ENCODE results near the gene PDE9A. TPM values are rescaled to one million over a fixed set of nuclear protein-coding genes. Genes with fewer than 3 reads are reported as not detected.
A peak's percentile ranks its signal among the peaks of the same experiment; 100 is the strongest.
"Not testable (repeated sequence)": the region's sequence is repeated elsewhere in the genome, so short reads cannot be mapped to it uniquely, and the experiment has no call there.

The PDE9A gene
- total RNA-seq, 1 donor from 2014 or later, result 31.4 TPM

DNA sequence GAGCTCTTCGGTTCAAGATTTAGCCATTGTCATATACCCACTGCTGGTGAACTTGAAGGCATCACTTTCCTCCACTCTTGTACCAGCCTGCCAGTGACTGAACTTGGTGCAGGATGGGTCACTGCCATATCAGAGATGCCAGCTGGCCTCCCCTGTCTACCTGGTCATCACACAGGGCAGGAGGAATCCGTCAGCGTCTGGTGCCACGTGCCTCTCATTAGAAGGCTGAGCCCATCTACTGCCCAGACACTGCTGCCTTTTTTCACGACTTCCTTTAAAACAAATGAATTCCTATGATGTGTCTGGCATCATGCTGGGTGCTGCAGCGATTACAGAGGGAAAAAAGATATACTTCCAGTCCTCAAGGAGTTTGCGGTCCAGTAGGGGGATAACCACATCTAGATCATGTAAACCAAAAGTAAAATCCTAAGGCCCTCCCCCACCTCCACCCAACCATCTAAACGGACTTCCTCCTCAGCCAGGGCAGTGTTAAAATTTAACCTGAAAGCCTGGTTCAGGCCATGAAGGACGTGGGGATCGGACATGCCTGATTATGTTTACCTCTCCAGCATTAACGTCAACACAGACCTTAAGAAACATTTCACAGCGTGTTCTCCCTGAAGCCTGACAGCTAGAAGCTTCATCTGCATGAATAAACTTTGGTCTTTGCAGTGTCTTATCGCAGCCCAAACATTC lies 29.2 kb upstream of the PDE9A start:
- peaks cover 27% of the 10 kb centered on the region for H3K27me3 Mint-ChIP-seq (ENCODE audit: low read depth)
- H3K27ac Mint-ChIP-seq (ENCODE audit: unreplicated experiment), result peak overlapping the region; percentile 12
- peaks cover 21% of the 10 kb centered on the region for H3K4me1 Mint-ChIP-seq
- H3K36me3 Mint-ChIP-seq (ENCODE audit: low read depth), result no peaks in the 10 kb centered on the region
- H3K4me3 Mint-ChIP-seq, result no peak overlapping the region
- no peak for DNase-seq (ENCODE audit: low read depth, low spot score)
- no peaks in the 10 kb centered on the region for H3K9me3 Mint-ChIP-seq
- TF ChIP-seq, protein P1, sequence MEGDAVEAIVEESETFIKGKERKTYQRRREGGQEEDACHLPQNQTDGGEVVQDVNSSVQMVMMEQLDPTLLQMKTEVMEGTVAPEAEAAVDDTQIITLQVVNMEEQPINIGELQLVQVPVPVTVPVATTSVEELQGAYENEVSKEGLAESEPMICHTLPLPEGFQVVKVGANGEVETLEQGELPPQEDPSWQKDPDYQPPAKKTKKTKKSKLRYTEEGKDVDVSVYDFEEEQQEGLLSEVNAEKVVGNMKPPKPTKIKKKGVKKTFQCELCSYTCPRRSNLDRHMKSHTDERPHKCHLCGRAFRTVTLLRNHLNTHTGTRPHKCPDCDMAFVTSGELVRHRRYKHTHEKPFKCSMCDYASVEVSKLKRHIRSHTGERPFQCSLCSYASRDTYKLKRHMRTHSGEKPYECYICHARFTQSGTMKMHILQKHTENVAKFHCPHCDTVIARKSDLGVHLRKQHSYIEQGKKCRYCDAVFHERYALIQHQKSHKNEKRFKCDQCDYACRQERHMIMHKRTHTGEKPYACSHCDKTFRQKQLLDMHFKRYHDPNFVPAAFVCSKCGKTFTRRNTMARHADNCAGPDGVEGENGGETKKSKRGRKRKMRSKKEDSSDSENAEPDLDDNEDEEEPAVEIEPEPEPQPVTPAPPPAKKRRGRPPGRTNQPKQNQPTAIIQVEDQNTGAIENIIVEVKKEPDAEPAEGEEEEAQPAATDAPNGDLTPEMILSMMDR (conservative IDR thresholded peaks at IDR 0.05), result no peak

DNA sequence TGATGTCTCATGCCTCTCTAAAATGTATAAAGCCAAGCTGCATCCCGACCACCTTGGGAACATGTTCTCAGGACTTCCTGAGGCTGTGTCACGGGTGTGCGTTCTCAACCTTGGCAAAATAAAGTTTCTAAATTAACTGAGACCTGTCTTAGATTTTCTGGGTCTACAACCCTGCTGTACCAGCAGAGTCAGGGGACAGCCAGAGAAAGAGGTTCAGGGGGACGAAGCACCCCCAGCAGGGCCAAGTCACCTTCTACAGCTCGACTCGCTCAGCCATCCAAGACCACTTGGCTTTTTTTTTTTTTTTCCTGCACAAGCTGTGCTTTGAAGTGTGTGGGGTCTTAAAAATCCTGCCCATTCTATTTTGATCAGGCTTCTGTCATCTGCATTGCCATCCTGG lies 28.5 kb upstream of the PDE9A start:
- Mint-ChIP-seq H3K4me3 (no peak overlapping the region), H3K4me1 (peaks cover 18% of the 10 kb centered on the region), H3K27me3 (ENCODE audit: low read depth) (peaks cover 25% of the 10 kb centered on the region), H3K9me3 (no peaks in the 10 kb centered on the region), H3K27ac (ENCODE audit: unreplicated experiment) (no peak overlapping the region), H3K36me3 (ENCODE audit: low read depth) (no peaks in the 10 kb centered on the region)
- TF ChIP-seq, protein P1 (conservative IDR thresholded peaks at IDR 0.05), result no peak
- DNase-seq (ENCODE audit: low read depth, low spot score), result no peak

DNA sequence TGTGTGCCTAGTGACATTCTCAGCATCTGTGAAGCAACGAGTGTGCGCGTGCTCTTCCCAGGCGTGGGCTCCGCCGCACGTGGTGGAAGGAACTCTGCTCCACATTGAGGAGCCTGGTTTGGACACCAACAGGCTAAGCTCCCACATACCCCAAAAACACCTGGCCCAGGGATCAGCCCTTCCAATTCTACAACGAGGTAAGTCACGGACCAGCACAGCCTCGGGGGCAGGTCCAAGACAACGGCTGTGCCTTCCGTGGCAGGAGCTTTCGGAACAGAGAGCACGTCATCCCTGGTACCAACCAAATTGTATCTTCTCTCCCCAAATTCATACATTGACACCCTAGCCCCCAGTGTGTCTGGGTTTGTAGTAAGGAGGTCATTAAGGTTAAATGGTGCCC lies 27.2 kb upstream of the PDE9A start:
- Mint-ChIP-seq H3K27me3 (ENCODE audit: low read depth) (peaks cover 29% of the 10 kb centered on the region), H3K4me3 (no peak overlapping the region), H3K36me3 (ENCODE audit: low read depth) (no peaks in the 10 kb centered on the region), H3K4me1 (peaks cover 15% of the 10 kb centered on the region), H3K9me3 (no peaks in the 10 kb centered on the region), H3K27ac (ENCODE audit: unreplicated experiment) (no peak overlapping the region)
- TF ChIP-seq, protein P1 (conservative IDR thresholded peaks at IDR 0.05), result no peak
- no peak for DNase-seq (ENCODE audit: low read depth, low spot score)

DNA sequence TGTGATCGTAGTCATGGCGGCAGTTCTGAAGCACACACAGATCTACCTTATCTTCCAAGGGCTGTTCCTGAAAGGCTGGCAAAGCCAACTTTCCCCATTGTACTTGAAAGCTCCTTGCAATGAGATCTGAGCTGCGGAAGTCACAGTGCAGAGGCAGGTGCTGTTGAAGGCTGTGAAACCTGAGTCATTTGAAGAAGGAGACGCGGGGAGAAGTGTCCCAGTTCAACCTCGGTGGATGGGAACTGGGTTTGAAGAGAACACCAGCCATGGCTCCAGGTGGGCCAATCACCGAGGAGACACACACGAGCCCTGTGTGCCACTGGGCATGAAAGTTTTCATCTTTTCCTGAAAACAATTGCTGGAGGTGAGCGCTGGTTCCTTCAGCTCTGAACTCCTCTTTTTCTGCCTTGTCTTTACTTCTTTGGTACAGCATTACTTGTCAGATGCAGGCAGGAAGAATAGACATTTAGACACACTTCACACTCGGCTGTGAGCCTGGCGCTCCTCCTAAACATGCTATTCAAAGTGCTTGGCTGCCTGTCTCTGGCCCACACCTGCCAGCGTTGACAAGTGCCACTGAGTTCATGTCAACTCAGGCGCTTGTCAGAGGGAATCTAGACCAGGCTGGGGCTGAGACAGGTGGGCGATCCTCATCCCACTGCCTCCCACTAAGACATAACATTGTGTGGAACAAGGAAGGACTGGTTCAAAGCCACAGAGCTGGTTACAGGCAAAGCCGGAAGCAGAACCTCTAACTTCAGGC lies 25.7 kb upstream of the PDE9A start:
- H3K27ac Mint-ChIP-seq (ENCODE audit: unreplicated experiment), result peak overlapping the region; percentile 12
- TF ChIP-seq, protein P1 (conservative IDR thresholded peaks at IDR 0.05), result no peak
- DNase-seq (ENCODE audit: low read depth, low spot score), result no peak
- H3K36me3 Mint-ChIP-seq (ENCODE audit: low read depth), result no peaks in the 10 kb centered on the region
- peaks cover 19% of the 10 kb centered on the region for H3K27me3 Mint-ChIP-seq (ENCODE audit: low read depth)
- H3K9me3 Mint-ChIP-seq, result no peaks in the 10 kb centered on the region
- no peak overlapping the region for H3K4me3 Mint-ChIP-seq
- H3K4me1 Mint-ChIP-seq, result no peaks in the 10 kb centered on the region

DNA sequence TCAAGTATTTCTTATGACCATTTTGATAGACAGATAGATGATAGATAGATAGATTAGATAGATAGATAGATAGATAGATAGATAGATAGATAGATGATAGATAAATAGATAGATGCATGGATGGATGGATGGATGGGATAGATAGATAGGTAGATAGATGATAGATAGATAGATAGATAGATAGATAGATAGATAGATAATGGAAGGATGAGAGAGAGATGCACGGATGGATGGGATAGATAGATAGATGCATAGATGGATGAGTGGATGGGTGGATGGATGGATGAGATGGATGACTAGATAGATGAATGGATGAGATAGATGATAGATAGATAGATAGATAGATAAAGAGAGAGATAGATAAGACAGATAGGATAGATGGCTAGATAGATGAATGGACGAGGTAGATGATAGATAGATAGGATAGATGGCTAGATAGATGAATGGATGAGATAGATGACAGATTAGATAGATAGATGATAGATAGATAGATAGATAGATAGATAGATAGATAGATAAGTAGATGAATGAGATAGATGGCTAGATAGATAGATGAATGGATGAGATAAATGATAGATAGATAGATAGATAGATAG lies 24.9 kb upstream of the PDE9A start:
- H3K36me3 Mint-ChIP-seq (ENCODE audit: low read depth); H3K27ac Mint-ChIP-seq (ENCODE audit: unreplicated experiment); H3K4me1 Mint-ChIP-seq; H3K9me3 Mint-ChIP-seq; DNase-seq (ENCODE audit: low read depth, low spot score); H3K4me3 Mint-ChIP-seq: not testable (repeated sequence)
- peaks cover 19% of the 10 kb centered on the region for H3K27me3 Mint-ChIP-seq (ENCODE audit: low read depth)

Measured in neural crest cell (in vitro differentiated cells).